K562 (cell line): ENCODE data around the gene ULBP2. TPM values are rescaled to one million over a fixed set of nuclear protein-coding genes. Genes with fewer than 3 reads are reported as not detected.

Experiments
- ATAC-seq: fragments of 200-7000 bp; cut with Tn5 transposase; 3 replicates; pipeline ENCODE4 v1.9.1; 2020; ENCODE audit warnings: moderate library complexity
- BruUV-seq: library from RNA; stranded (reverse); fragments of 400-500 nt; replicated peaks from 2 replicates; lab custom pipeline; 2021; lab: Mats Ljungman, UMichigan
- CTCF ChIA-PET: fragments of 300-600 bp; formaldehyde crosslinking; extraction: SDS; loops from one replicate; lab custom pipeline; 2021; ENCODE audit warnings: low intra/inter-chr PET ratio; lab: Yijun Ruan, JAX
- POLR2A ChIA-PET: fragments of 300-600, 350-650 bp; sonication (Branson Sonifier 250); formaldehyde crosslinking; extraction: SDS; loops from one replicate; lab custom pipeline; 2021; ENCODE audit warnings: antibody characterized with exemption, inconsistent platforms; lab: Yijun Ruan, JAX
- DNase-seq, 4 experiments: peaks; one replicate each; pipeline versions ENCODE4 v3.0.0 to v3.0.0-alpha.2; 2011 to 2018; ENCODE audit warnings: low spot score in 3 of 4, mixed read lengths in 3 of 4; ENCODE audit errors: extremely low read depth in 1 of 4
- FAIRE-seq: peaks from 2 replicates; lab custom pipeline; 2011; peaks lifted over from hg19 to GRCh38; lab: Jason Lieb, UNC
- H2AFZ ChIP-seq: 2 replicates; pipeline ENCODE4 v1.6.0; 2011; ENCODE audit warnings: low read depth, low read length, control low read depth, inconsistent platforms
- H3K27ac ChIP-seq: fragments of 200-600 bp; 3 replicates; pipeline ENCODE4 v1.8.0; 2011; ENCODE audit warnings: low read depth, mild to moderate bottlenecking, control low read depth, inconsistent platforms, low read length, moderate library complexity, mixed read lengths; ENCODE audit errors: extremely low read depth
- H3K27me3 ChIP-seq, 2 experiments: fragments of 300-600 bp in 1 of 2; 2 replicates in 1 of 2; 3 replicates in 1 of 2; pipeline versions ENCODE4 v1.6.0 to v1.8.0; 2011; ENCODE audit warnings: inconsistent platforms in 2 of 2, low read length in 2 of 2, mild to moderate bottlenecking in 1 of 2, mixed read lengths in 1 of 2, moderate library complexity in 1 of 2; ENCODE audit not compliant: control insufficient read depth in 2 of 2, insufficient read depth in 2 of 2
- H3K36me3 ChIP-seq: fragments of 300-600 bp; 3 replicates; pipeline ENCODE4 v1.8.0; 2011; ENCODE audit warnings: mild to moderate bottlenecking, low read length, inconsistent platforms; ENCODE audit not compliant: control insufficient read depth, insufficient read depth
- H3K4me1 ChIP-seq, 2 experiments: fragments of 200-600 bp in 1 of 2; replicated peaks in 1 of 2; 2 replicates in 1 of 2; 3 replicates in 1 of 2; pipeline versions ENCODE4 v1.5.1 to v1.8.0; 2011; ENCODE audit warnings: inconsistent platforms in 2 of 2, low read length in 2 of 2, mild to moderate bottlenecking in 1 of 2, mixed read lengths in 1 of 2, moderate library complexity in 1 of 2; ENCODE audit not compliant: control insufficient read depth in 2 of 2, insufficient read depth in 2 of 2
- H3K4me2 ChIP-seq: 2 replicates; pipeline ENCODE4 v1.6.1; 2011; ENCODE audit warnings: low read length, control low read depth, inconsistent platforms, mixed read lengths; ENCODE audit not compliant: insufficient read depth
- H3K4me3 ChIP-seq: fragments of 200-600 bp; sonication (generic), shearing (Covaris generic); 2 replicates; pipeline ENCODE4 v1.5.1; 2016; ENCODE audit warnings: control low read depth, inconsistent platforms
- H3K79me2 ChIP-seq: fragments of 200-600 bp; 3 replicates; pipeline ENCODE4 v1.8.0; 2011; ENCODE audit warnings: low read length, inconsistent platforms; ENCODE audit not compliant: control insufficient read depth, insufficient read depth
- H3K9ac ChIP-seq, 2 experiments: 2 replicates each; pipeline versions ENCODE4 v1.6.0 to v1.6.1; 2011; ENCODE audit warnings: low read depth in 2 of 2, low read length in 2 of 2, control low read depth in 1 of 2, inconsistent platforms in 1 of 2, mild to moderate bottlenecking in 1 of 2, mixed read lengths in 1 of 2; ENCODE audit not compliant: insufficient read depth in 1 of 2
- H3K9me1 ChIP-seq: one replicate; pipeline ENCODE4 v1.6.0; 2011; ENCODE audit warnings: inconsistent platforms, mild to moderate bottlenecking, low read length, moderate library complexity; ENCODE audit not compliant: control insufficient read depth, insufficient read depth
- H3K9me3 ChIP-seq: replicated peaks from 2 replicates; pipeline ENCODE4 v1.5.1; 2011; ENCODE audit warnings: low read depth, low read length, inconsistent platforms; ENCODE audit not compliant: control insufficient read depth, insufficient read depth
- H4K20me1 ChIP-seq: replicated peaks from 2 replicates; pipeline ENCODE4 v1.6.1; 2011; ENCODE audit warnings: low read length, inconsistent platforms, mixed read lengths; ENCODE audit not compliant: control insufficient read depth, insufficient read depth
- BRD4 ChIP-seq: fragments of 200-600 bp; sonication (generic); IDR thresholded peaks from 2 replicates; pipeline ENCODE4 v1.6.1; 2017; ENCODE audit warnings: inconsistent platforms
- CTCF ChIP-seq, 3 experiments: IDR thresholded peaks in 2 of 3; conservative IDR thresholded peaks in 1 of 3; 2 replicates each; pipeline ENCODE4 v1.5.1; 2011 to 2012; ENCODE audit warnings: low read length in 3 of 3, mild to moderate bottlenecking in 3 of 3, control low read depth in 2 of 3, improper control_type of control experiment in 1 of 3, inconsistent platforms in 1 of 3, low read depth in 1 of 3, mixed read lengths in 1 of 3, moderate library complexity in 1 of 3; ENCODE audit not compliant: insufficient read depth in 2 of 3
- DACH1 ChIP-seq: fragments of 450-650 bp; IDR thresholded peaks from 2 replicates; pipeline ENCODE4 v1.6.1; 2018; ENCODE audit not compliant: partially characterized antibody
- DPF2 ChIP-seq: fragments of 450-650 bp; IDR thresholded peaks from 2 replicates; pipeline ENCODE4 v1.6.1; 2016
- HNRNPUL1 ChIP-seq: fragments of 200-400 bp; formaldehyde crosslinking; IDR thresholded peaks from 2 replicates; pipeline ENCODE4 v1.6.1; 2017; ENCODE audit warnings: low read length
- NCOA2 ChIP-seq, 2 experiments: fragments of 450-650 bp; IDR thresholded peaks; 2 replicates each; pipeline ENCODE4 v1.6.1; 2018; ENCODE audit warnings: mild to moderate bottlenecking in 2 of 2, moderate library complexity in 1 of 2; ENCODE audit not compliant: partially characterized antibody in 2 of 2
- PRDM10 ChIP-seq: fragments of 450-650 bp; IDR thresholded peaks from 2 replicates; pipeline ENCODE4 v1.6.1; 2018; ENCODE audit not compliant: partially characterized antibody
- SMAD1 ChIP-seq: fragments of 150-350 bp; IDR thresholded peaks from 2 replicates; pipeline ENCODE4 v1.6.1; 2014; ENCODE audit warnings: low read length, low read depth; ENCODE audit not compliant: partially characterized antibody
- ZNF165 ChIP-seq: fragments of 250-450 bp; sonication (Bioruptor Pico); IDR thresholded peaks from 2 replicates; pipeline ENCODE4 v1.4.0; 2020; ENCODE audit warnings: borderline replicate concordance
- WGBS: fragments of 100-300 bp; shearing (Covaris generic); methylation state at CpG from one replicate; pipeline ENCODE4 v1.1.6; 2016; ENCODE audit warnings: low coverage, mixed read lengths; ENCODE audit not compliant: insufficient coverage; ENCODE audit errors: missing lambda C conversion rate; 5-methylcytosine and 5-hydroxymethylcytosine counted together
- in situ Hi-C: fragments of 300-500 bp; cut with MboI; formaldehyde crosslinking; loops from 4 replicates; pipeline ENCODE4 v1.15.0; 2018; ENCODE audit warnings: inconsistent platforms, mixed read lengths
- intact Hi-C: fragments of 100-400 bp; cut with micrococcal nuclease; formaldehyde crosslinking; loops from 2 replicates; pipeline ENCODE4 v1.14.2; 2022
- polyA plus RNA-seq, 8 experiments: library from polyadenylated mRNA; depleted of rRNA in 4 of 8; stranded (reverse) in 5 of 8; unstranded in 3 of 8; fragments of >200 nt; fragmentation: Nextera tagmentation in 2 of 8; fragmentation: Illumina TruSeq in 1 of 8; extraction: Ambion mirVana in 2 of 8; extraction: Trizol in 1 of 8; gene quantifications; 2 replicates each; pipeline versions ENCODE4 v1.2.1 to v1.2.3, GENCODE V29; 2011 to 2014; ENCODE audit warnings: inconsistent platforms in 1 of 8, missing spikeins in 1 of 8
- total RNA-seq, 7 experiments: library from RNA; depleted of rRNA in 6 of 7; stranded (reverse); fragments of >200 nt in 6 of 7; fragmentation: Illumina TruSeq in 2 of 7; extraction: Trizol in 2 of 7; gene quantifications; 2 replicates each; pipeline versions ENCODE4 v1.2.1 to v1.2.3, GENCODE V29; 2011 to 2021; ENCODE audit warnings: low replicate concordance in 1 of 7
- TF ChIP-seq, protein P1 (sequence below): fragments of 450-650 bp; IDR thresholded peaks from 2 replicates; pipeline ENCODE4 v1.6.1; 2016; ENCODE audit warnings: mild to moderate bottlenecking

The ULBP2 gene
- total and polyA plus RNA-seq, 9 of the 15 experiments (the other 6 are each of a cell fraction or from before 2014, with no cell fraction given): 0.50 to 5.3 (median 1.2) TPM

GRCh38 chr6:149915970-149916865 lies 25.6 kb upstream of the ULBP2 start:
- Histone ChIP-seq H4K20me1 (peaks cover 4% of the 10 kb centered on the region; the same call in 1 of the 2 replicates), H3K4me2 (no peak overlapping the region), H3K79me2 (no peaks in the 10 kb centered on the region), H3K9me1 (no peaks in the 10 kb centered on the region), H3K4me1 (no peaks in the 10 kb centered on the region; a peak in 2 of 5 replicates), H3K9ac (no peak overlapping the region), H3K36me3 (no peaks in the 10 kb centered on the region), H3K4me3 (no peak overlapping the region), H3K9me3 (no peaks in the 10 kb centered on the region), H3K27ac (no peak overlapping the region), H3K27me3 (peaks cover 13 to 57% of the 10 kb centered on the region in 2 experiments; a peak in 4 of 5 replicates), H2AFZ (no peak overlapping the region)
- BruUV-seq: no TSS peak
- POLR2A ChIA-PET: interaction anchor here (0.8 to 1.8 kb wide), 3 partner anchors 11 to 750 kb away, joined by 3 to 10 read pairs (median 3); no protein-coding TSS in a partner anchor
- WGBS: 16% methylated on average over 10 of the region's 10 CpGs
- FAIRE-seq (no peak), ATAC-seq (no peak), DNase-seq (no peak)
- in situ Hi-C loops (loop anchor here (25.0 kb wide), 1 partner anchor 879 kb away; no protein-coding TSS in a partner anchor), intact Hi-C loops (no loop called here)
- CTCF ChIA-PET: interaction anchor here (0.8 to 1.3 kb wide), 4 partner anchors 76 to 193 kb away, joined by 3 to 7 read pairs (median 4); no protein-coding TSS in a partner anchor
- TF ChIP-seq NCOA2 (IDR thresholded peaks at IDR 0.05; ENCODE audit: partially characterized antibody in 2 of 2) (no peak), DACH1 (no peak), SMAD1 (no peak), HNRNPUL1 (no peak), BRD4 (no peak), PRDM10 (no peak), DPF2 (no peak), ZNF165 (CRISPR knock-in tag) (no peak), CTCF (IDR thresholded peaks at IDR 0.05 in 2 of 3, conservative IDR thresholded peaks at IDR 0.05 in 1 of 3; ENCODE audit: insufficient read depth in 2 of 3, low read depth in 1 of 3, low read length in 3 of 3) (no peak)
- TF ChIP-seq, protein P1, sequence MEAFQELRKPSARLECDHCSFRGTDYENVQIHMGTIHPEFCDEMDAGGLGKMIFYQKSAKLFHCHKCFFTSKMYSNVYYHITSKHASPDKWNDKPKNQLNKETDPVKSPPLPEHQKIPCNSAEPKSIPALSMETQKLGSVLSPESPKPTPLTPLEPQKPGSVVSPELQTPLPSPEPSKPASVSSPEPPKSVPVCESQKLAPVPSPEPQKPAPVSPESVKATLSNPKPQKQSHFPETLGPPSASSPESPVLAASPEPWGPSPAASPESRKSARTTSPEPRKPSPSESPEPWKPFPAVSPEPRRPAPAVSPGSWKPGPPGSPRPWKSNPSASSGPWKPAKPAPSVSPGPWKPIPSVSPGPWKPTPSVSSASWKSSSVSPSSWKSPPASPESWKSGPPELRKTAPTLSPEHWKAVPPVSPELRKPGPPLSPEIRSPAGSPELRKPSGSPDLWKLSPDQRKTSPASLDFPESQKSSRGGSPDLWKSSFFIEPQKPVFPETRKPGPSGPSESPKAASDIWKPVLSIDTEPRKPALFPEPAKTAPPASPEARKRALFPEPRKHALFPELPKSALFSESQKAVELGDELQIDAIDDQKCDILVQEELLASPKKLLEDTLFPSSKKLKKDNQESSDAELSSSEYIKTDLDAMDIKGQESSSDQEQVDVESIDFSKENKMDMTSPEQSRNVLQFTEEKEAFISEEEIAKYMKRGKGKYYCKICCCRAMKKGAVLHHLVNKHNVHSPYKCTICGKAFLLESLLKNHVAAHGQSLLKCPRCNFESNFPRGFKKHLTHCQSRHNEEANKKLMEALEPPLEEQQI: no peak
